ENCODE results near the gene PTPRG.

DNA sequence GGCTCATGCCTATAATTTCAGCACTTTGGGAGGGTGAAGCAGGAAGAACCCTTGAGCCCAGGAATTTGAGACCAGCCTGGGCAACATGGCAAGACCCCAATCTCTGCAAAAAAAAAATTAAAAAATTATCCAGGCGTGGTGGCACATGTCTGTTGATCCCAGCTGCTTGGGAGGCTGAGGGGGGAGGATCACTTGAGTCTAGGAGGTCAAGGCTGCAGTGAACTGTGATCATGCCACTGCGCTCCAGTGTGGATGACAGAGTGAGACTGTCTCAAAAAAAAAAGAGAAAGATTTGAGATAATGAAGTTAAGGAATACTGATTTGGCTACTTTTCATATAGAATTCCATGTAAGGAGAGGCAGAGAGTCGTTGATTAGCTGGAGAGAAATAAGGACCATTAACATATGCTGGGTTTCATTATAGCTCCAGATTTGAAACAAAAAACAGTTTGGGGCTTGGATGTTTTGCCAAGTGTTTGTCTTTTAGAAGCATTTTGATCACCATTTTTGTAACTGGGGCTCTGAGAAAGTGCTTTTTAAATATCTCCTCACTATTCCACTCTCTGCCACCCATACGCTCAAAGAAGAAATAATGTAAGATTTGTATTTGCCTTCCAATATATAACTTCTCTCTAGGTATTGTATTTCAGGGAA is 597.8 kb downstream of the PTPRG start:
- TF ChIP-seq, protein P1, sequence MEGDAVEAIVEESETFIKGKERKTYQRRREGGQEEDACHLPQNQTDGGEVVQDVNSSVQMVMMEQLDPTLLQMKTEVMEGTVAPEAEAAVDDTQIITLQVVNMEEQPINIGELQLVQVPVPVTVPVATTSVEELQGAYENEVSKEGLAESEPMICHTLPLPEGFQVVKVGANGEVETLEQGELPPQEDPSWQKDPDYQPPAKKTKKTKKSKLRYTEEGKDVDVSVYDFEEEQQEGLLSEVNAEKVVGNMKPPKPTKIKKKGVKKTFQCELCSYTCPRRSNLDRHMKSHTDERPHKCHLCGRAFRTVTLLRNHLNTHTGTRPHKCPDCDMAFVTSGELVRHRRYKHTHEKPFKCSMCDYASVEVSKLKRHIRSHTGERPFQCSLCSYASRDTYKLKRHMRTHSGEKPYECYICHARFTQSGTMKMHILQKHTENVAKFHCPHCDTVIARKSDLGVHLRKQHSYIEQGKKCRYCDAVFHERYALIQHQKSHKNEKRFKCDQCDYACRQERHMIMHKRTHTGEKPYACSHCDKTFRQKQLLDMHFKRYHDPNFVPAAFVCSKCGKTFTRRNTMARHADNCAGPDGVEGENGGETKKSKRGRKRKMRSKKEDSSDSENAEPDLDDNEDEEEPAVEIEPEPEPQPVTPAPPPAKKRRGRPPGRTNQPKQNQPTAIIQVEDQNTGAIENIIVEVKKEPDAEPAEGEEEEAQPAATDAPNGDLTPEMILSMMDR (IDR thresholded peaks at IDR 0.05 in 2 of 3, conservative IDR thresholded peaks at IDR 0.05 in 1 of 3; ENCODE audit: borderline replicate concordance in 1 of 3, insufficient read depth in 1 of 3, low read depth in 2 of 3, low read length in 2 of 3) = no peak
- no peak for TF ChIP-seq POLR2AphosphoS5 (IDR thresholded peaks at IDR 0.05; ENCODE audit: low read depth, low read length)
